H1 (cell line): ENCODE results near the gene RSU1.

Experiments used
- CREB1 ChIP-seq: IDR thresholded peaks from 2 replicates; pipeline ENCODE4 v1.6.1; 2012; ENCODE audit warnings: inconsistent platforms
- GABPA ChIP-seq: IDR thresholded peaks from 2 replicates; pipeline ENCODE4 v1.6.1; 2011; ENCODE audit warnings: mild to moderate bottlenecking, low read length, moderate library complexity, borderline replicate concordance; ENCODE audit not compliant: insufficient read depth
- POLR2AphosphoS5 ChIP-seq: IDR thresholded peaks from 2 replicates; pipeline ENCODE4 v1.6.1; 2011; ENCODE audit warnings: low read depth, low read length
- SP2 ChIP-seq: IDR thresholded peaks from 2 replicates; pipeline ENCODE4 v1.6.1; 2012; ENCODE audit warnings: mild to moderate bottlenecking, low read length, inconsistent platforms
- TBP ChIP-seq: IDR thresholded peaks from 2 replicates; pipeline ENCODE4 v1.6.1; 2011; ENCODE audit warnings: low read depth, low read length, improper control_type of control experiment
- USF2 ChIP-seq: IDR thresholded peaks from 2 replicates; pipeline ENCODE4 v1.6.1; 2011; ENCODE audit warnings: low read length, improper control_type of control experiment
- TF ChIP-seq, protein P1 (sequence below), 3 experiments: IDR thresholded peaks; 1 replicate in 2 of 3; 2 replicates in 1 of 3; pipeline versions ENCODE4 v1.5.1 to v1.6.1; 2011; ENCODE audit warnings: low read length in 3 of 3, mild to moderate bottlenecking in 3 of 3, inconsistent platforms in 2 of 3, low read depth in 1 of 3, moderate library complexity in 1 of 3; ENCODE audit not compliant: insufficient read depth in 1 of 3; ENCODE audit errors: control extremely low read depth in 1 of 3

GRCh38 chr10:16761300-16761699 lies 55.9 kb downstream of the RSU1 start:
- TF ChIP-seq USF2 (no peak), SP2 (no peak), CREB1 (no peak), POLR2AphosphoS5 (no peak), TBP (no peak), GABPA (no peak)
- TF ChIP-seq, protein P1, sequence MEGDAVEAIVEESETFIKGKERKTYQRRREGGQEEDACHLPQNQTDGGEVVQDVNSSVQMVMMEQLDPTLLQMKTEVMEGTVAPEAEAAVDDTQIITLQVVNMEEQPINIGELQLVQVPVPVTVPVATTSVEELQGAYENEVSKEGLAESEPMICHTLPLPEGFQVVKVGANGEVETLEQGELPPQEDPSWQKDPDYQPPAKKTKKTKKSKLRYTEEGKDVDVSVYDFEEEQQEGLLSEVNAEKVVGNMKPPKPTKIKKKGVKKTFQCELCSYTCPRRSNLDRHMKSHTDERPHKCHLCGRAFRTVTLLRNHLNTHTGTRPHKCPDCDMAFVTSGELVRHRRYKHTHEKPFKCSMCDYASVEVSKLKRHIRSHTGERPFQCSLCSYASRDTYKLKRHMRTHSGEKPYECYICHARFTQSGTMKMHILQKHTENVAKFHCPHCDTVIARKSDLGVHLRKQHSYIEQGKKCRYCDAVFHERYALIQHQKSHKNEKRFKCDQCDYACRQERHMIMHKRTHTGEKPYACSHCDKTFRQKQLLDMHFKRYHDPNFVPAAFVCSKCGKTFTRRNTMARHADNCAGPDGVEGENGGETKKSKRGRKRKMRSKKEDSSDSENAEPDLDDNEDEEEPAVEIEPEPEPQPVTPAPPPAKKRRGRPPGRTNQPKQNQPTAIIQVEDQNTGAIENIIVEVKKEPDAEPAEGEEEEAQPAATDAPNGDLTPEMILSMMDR (IDR thresholded peaks at IDR 0.05; ENCODE audit: control extremely low read depth in 1 of 3, insufficient read depth in 1 of 3, low read depth in 1 of 3, low read length in 3 of 3): no peak
